ENCODE data around the gene MIP.
A peak's percentile ranks its signal among the peaks of the same experiment; 100 is the strongest.
"Not testable (repeated sequence)": the region's sequence is repeated elsewhere in the genome, so short reads cannot be mapped to it uniquely, and the experiment has no call there.

Gene MIP

GRCh38 chr12:56454557-56454956, at the start of gene MIP:
TSS of gene MIP (minus strand) at chr12:56454657. CDS start at chr12:56454613, 44 bp downstream.
- no peak for DNase-seq (ENCODE audit: low read depth)

GRCh38 chr12:56499879-56500278, 45.4 kb upstream of the MIP start:
- DNase-seq (ENCODE audit: low read depth), result not testable (repeated sequence)

- DNase-seq (ENCODE audit: low read depth), result not testable (repeated sequence)
Measured at GRCh38 chr12:56499452-56499851, 45.0 kb upstream of the MIP start.

GRCh38 chr12:56498126-56498902, 43.9 kb upstream of the MIP start:
- not testable (repeated sequence) for DNase-seq (ENCODE audit: low read depth)

- peak; percentile 59 for DNase-seq (ENCODE audit: low read depth)
Measured at GRCh38 chr12:56496704-56497103, 42.2 kb upstream of the MIP start.

- DNase-seq (ENCODE audit: low read depth), result not testable (repeated sequence)
Measured at GRCh38 chr12:56494481-56494880, 40.0 kb upstream of the MIP start.

- DNase-seq (ENCODE audit: low read depth), result not testable (repeated sequence)
Measured at GRCh38 chr12:56494106-56494415, 39.6 kb upstream of the MIP start.

GRCh38 chr12:56493409-56494105, 39.1 kb upstream of the MIP start:
- DNase-seq (ENCODE audit: low read depth), result not testable (repeated sequence)

GRCh38 chr12:56490360-56490759, 35.9 kb upstream of the MIP start:
- DNase-seq (ENCODE audit: low read depth), result no peak

- DNase-seq (ENCODE audit: low read depth), result peak; percentile 58
Measured at GRCh38 chr12:56488041-56488955, 33.8 kb upstream of the MIP start, which contains the start of gene GLS2. TSS of gene GLS2 (minus strand) at chr12:56488161. CDS start at chr12:56488118, 43 bp downstream.

- DNase-seq (ENCODE audit: low read depth), result no peak
Measured at GRCh38 chr12:56487448-56488040, 33.1 kb upstream of the MIP start.

GRCh38 chr12:56486694-56487093, 32.2 kb upstream of the MIP start:
- DNase-seq (ENCODE audit: low read depth), result no peak

GRCh38 chr12:56484566-56484965, 30.1 kb upstream of the MIP start:
- no peak for DNase-seq (ENCODE audit: low read depth)

- DNase-seq (ENCODE audit: low read depth), result no peak
Measured at GRCh38 chr12:56479625-56480024, 25.2 kb upstream of the MIP start.

- DNase-seq (ENCODE audit: low read depth), result no peak
Measured at GRCh38 chr12:56477521-56478225, 23.2 kb upstream of the MIP start.

GRCh38 chr12:56476972-56477432, 22.5 kb upstream of the MIP start:
- DNase-seq (ENCODE audit: low read depth), result no peak

- no peak for DNase-seq (ENCODE audit: low read depth)
Measured at GRCh38 chr12:56476143-56476542, 21.7 kb upstream of the MIP start.

GRCh38 chr12:56474389-56474788, 19.9 kb upstream of the MIP start:
- no peak for DNase-seq (ENCODE audit: low read depth)

- no peak for DNase-seq (ENCODE audit: low read depth)
Measured at GRCh38 chr12:56469007-56469930, 14.8 kb upstream of the MIP start.
